AG10803 (cell line): Measurements from ENCODE around the gene MAN2C1.
"Not testable (repeated sequence)": the region's sequence is repeated elsewhere in the genome, so short reads cannot be mapped to it uniquely, and the experiment has no call there.

Experiments used
- DNase-seq: peaks from one replicate; pipeline ENCODE4 v3.0.0; 2010; ENCODE audit warnings: low read depth
- H3K4me3 ChIP-seq: 2 replicates; pipeline ENCODE4 v1.5.1; 2011; ENCODE audit warnings: mild to moderate bottlenecking, low read length, control low read depth
- TF ChIP-seq, protein P1 (sequence below): conservative IDR thresholded peaks from 2 replicates; pipeline ENCODE4 v1.5.1; 2011; ENCODE audit warnings: mild to moderate bottlenecking, low read length, control low read depth, inconsistent platforms

MAN2C1 gene

DNA sequence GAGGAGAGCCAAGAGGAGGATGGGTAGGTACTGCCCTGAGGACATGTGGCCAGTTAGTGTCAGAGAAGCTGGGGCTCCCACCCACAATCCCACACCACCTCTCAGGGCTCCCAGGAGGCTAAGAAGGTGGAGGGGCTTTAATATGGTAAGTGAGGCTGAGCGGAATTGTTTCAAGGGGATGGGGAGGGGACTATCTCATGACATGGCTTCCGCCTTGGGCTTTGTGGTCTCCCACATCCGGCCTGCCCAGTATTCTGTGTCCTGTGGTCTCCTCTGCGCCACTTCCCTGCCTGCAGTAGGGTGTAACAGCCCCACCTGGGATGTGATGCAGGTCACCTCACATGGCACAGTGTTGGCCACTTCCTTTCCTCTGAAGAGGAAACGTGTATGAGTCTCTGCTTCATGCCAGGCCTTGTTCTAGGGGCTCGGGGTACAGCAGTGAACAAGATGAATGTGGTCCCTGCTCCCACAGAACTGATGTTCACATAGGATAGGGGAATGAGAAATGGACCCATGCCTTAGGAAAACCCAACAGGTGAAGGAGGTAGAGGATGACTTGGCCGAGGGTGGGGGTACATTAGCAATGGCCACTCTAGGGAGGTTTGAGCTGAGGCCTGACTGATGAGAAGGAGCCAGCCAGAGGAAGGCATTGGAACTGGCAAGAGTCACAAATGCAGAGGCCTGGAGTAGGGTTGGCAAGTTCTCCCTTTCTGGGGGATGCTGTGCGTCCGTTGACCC is 18.4 kb downstream of the MAN2C1 start:
- no peak for DNase-seq
- TF ChIP-seq, protein P1, sequence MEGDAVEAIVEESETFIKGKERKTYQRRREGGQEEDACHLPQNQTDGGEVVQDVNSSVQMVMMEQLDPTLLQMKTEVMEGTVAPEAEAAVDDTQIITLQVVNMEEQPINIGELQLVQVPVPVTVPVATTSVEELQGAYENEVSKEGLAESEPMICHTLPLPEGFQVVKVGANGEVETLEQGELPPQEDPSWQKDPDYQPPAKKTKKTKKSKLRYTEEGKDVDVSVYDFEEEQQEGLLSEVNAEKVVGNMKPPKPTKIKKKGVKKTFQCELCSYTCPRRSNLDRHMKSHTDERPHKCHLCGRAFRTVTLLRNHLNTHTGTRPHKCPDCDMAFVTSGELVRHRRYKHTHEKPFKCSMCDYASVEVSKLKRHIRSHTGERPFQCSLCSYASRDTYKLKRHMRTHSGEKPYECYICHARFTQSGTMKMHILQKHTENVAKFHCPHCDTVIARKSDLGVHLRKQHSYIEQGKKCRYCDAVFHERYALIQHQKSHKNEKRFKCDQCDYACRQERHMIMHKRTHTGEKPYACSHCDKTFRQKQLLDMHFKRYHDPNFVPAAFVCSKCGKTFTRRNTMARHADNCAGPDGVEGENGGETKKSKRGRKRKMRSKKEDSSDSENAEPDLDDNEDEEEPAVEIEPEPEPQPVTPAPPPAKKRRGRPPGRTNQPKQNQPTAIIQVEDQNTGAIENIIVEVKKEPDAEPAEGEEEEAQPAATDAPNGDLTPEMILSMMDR: no peak
- no peak overlapping the region for H3K4me3 ChIP-seq

DNA sequence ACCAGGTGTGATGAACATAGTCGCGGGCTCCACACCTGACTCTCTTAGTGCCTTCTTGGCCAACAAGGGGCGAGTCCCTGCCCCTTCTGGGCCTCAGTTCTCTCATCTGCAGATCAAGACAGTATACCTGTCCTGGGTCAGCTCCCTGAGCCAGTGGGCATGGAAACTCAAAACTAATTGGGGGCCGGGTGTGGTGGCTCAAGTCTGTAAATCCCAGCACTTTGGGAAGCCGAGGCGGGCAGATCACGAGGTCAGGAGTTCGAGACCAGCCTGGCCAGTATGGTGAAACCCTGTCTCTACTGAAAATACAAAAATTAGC is 19.1 kb downstream of the MAN2C1 start:
- not testable (repeated sequence) for H3K4me3 ChIP-seq, DNase-seq

DNA sequence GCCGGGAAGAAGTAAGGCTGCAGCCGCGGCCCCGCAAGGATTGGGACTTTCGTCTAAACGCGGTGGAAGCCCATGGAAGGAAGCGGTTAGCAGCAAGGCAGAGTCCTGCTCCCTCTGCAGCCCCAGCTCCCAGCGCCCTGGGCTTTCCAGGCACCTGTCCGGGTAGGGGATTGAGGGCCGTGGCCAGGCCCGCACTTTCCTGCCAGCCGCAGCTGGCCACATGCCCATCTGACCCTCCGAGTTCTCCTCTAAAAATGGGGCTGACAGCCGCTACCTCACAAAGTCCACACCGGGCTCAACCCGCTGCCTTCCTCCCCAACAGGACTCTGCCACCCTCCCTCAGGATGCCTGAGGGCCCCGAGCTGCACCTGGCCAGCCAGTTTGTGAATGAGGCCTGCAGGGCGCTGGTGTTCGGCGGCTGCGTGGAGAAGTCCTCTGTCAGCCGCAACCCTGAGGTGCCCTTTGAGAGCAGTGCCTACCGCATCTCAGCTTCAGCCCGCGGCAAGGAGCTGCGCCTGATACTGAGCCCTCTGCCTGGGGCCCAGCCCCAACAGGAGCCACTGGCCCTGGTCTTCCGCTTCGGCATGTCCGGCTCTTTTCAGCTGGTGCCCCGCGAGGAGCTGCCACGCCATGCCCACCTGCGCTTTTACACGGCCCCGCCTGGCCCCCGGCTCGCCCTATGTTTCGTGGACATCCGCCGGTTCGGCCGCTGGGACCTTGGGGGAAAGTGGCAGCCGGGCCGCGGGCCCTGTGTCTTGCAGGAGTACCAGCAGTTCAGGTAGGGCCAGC is 19.7 kb downstream of the MAN2C1 start:
- no peak for DNase-seq
- TF ChIP-seq, protein P1: no peak
- H3K4me3 ChIP-seq: peak overlapping the region; percentile 73

DNA sequence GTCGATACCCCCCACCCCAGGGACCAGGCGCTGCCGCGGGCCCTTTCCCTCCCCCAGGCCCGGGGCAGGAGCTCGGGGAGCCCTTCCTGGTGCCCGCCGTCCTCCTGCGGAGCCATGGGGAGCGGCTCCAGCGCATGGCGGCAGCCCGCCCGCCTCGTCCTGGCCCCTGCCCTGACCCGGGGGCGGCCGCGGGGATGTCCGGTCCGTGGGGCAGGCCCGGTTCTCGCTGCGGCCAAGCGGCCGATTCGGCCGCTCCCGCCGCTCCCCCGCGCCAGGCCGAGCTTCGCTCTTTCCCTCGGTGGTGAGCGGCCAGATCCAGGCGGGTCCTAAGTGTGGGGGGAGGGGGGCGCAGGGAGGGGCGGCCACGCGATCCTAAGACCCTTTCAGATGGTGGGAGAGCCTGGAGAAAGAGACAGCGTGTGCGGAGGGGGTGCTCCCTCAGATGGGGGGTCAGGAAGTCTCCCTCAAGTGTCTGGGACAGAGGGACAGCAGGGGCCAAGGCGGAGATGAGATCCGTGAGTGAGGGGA is 20.3 kb downstream of the MAN2C1 start:
- peak overlapping the region; percentile 73 for H3K4me3 ChIP-seq
- DNase-seq: no peak

DNA sequence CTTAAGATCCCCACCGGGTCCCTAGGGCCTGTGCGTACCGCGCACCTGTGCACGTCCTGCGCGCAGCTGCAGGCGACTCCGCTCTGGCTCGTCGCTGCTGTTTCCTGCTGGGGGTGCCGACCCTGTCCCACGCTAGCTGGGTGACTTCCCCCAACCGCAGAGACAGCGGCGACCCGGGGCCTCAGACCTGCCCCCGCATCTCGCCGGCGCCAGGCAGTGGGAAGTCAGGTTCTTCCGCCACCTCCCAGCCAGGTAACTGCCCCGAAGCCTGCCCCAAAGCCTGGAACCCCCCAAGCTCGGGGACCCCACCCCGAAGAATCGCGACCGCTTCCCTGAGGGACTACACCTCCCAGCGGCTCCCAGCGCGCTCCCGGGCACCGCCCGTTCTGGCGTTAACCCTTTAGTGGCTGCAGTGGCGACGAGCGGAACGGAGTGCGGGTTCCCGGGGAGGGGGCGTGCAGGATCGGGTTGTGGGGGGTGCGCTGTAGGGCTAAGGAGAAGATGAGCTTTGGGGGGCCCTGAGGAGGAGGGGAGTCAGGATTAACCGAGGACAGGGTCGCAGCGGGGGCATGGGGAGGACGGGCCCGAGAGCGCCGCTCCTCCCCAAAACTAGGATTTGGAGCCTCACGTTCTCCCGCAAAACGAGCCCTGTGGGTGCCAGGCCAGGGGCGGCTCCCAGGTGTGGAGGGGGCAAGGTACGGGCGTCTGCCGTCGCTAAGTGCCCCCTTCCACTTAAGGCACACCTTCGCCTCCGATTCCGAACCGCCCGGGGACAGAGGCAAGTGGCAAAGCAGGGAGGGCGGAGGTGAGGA is 21.0 kb downstream of the MAN2C1 start:
- DNase-seq: no peak
- TF ChIP-seq, protein P1: no peak
- H3K4me3 ChIP-seq: peak overlapping the region; percentile 73

More for the DNA sequence above, 20.3 kb downstream of the MAN2C1 start:
- TF ChIP-seq, protein P1: no peak

DNA sequence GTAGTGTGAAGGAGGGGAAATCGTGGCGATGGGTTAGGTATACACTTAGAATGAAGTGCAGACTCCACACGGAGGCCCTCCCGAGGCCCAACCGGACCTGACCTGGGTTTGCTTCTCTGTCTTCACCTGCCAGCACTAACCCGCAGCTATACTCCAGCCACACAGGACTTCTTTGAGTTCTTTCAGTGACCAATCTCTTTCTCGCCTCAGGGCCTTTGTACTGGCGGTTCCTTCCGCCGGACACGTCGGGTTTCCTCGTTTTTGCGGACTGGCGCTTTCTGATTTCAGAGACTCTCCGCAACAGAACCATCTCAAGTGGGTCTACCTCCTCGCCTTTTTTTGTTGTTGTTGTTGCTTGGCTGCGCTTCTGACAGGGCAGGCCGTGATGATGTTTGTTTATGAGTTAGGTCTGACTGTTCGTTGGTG is 21.6 kb downstream of the MAN2C1 start, which contains the start of gene NEIL1:
Gene NEIL1 (plus strand): TSS at position 244 of the 426 bp plus-strand sequence. CDS start 1,867 bp downstream, outside the sequence.
- TF ChIP-seq, protein P1: no peak
- H3K4me3 ChIP-seq: peak within 1 kb of the TSS; percentile 73
- no peak for DNase-seq

DNA sequence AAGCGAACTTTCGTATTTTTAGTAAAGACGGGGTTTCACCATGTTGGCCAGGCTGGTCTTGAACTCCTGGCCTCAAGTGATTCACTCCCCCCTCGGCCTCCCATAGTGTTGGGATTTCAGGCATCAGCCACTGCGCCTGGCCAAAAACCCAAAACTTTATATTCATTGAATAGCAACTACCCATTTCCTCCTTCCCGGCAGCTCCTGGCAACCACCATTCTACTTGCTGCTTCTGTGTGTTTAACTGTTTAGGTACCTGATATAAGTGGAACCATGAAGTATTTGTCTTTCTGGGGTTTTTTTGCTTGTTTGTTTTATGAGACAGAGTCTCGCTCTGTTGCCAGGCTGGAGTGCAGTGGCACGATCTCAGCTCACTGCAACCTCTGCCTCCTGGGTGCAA is 24.5 kb downstream of the MAN2C1 start:
- peak; percentile 17 for DNase-seq
- H3K4me3 ChIP-seq: not testable (repeated sequence)
